ENCODE data around the gene CACNG8.

DNA sequence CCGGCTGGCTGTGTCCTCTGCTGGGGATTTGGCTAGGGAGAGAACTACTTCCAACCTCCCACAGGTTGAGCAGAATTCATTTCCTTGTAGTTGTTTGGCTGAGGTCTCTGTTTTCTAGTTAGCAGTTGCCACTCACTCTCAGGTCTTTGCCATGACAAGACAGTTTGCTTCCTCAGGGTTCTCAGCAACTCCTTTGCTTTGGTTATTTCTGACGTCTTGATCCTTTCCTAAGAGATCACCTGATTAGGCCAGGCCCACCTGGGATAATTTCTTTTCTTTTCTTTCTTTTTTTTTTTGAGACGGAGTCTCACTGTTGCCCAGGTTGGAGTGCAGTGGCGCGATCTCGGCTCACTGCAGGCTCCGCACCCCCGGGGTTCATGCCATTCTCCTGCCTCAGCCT is 9.4 kb upstream of the CACNG8 start:
- TF ChIP-seq, protein P1, sequence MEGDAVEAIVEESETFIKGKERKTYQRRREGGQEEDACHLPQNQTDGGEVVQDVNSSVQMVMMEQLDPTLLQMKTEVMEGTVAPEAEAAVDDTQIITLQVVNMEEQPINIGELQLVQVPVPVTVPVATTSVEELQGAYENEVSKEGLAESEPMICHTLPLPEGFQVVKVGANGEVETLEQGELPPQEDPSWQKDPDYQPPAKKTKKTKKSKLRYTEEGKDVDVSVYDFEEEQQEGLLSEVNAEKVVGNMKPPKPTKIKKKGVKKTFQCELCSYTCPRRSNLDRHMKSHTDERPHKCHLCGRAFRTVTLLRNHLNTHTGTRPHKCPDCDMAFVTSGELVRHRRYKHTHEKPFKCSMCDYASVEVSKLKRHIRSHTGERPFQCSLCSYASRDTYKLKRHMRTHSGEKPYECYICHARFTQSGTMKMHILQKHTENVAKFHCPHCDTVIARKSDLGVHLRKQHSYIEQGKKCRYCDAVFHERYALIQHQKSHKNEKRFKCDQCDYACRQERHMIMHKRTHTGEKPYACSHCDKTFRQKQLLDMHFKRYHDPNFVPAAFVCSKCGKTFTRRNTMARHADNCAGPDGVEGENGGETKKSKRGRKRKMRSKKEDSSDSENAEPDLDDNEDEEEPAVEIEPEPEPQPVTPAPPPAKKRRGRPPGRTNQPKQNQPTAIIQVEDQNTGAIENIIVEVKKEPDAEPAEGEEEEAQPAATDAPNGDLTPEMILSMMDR (IDR thresholded peaks at IDR 0.05; ENCODE audit: low read length), result no peak
- TF ChIP-seq EZH2 (IDR thresholded peaks at IDR 0.05; ENCODE audit: borderline replicate concordance, low read length), result no peak

Measured in OCI-LY1 (cell line).